Tibial nerve (tissue), 4 donors: ENCODE results near the gene ITGAV. TPM values are rescaled to one million over a fixed set of nuclear protein-coding genes. Genes with fewer than 3 reads are reported as not detected.

Experiments used
- DNase-seq, 2 donors: peaks; one replicate each; pipeline ENCODE4 v3.0.0-alpha.2; 2019; ENCODE audit warnings: low spot score in 2 of 2
- H3K27ac ChIP-seq, 4 donors: fragments of 200-600 bp; sonication (generic) in 3 of 4; one replicate each; pipeline ENCODE4 v1.5.1; 2017 to 2019; ENCODE audit warnings: mild to moderate bottlenecking in 1 of 4
- H3K27me3 ChIP-seq, 2 donors: fragments of 200-600 bp; sonication (generic) in 1 of 2; one replicate each; pipeline versions ENCODE4 v1.5.1 to v1.6.0; 2017 to 2019
- H3K36me3 ChIP-seq, 3 donors: fragments of 200-600 bp; sonication (generic); one replicate each; pipeline ENCODE4 v1.5.1; 2018 to 2019
- H3K4me1 ChIP-seq, 4 donors: fragments of 200-600 bp; sonication (generic) in 3 of 4; one replicate each; pipeline ENCODE4 v1.5.1; 2017 to 2019
- H3K4me3 ChIP-seq, 4 donors: fragments of 200-600 bp; sonication (generic) in 3 of 4; one replicate each; pipeline ENCODE4 v1.5.1; 2017 to 2019; ENCODE audit warnings: mild to moderate bottlenecking in 1 of 4, moderate library complexity in 1 of 4
- H3K9me3 ChIP-seq, 4 donors: fragments of 200-600 bp; sonication (generic) in 3 of 4; one replicate each; pipeline ENCODE4 v1.5.1; 2017 to 2019
- EP300 ChIP-seq, 2 donors: sonication (generic); formaldehyde crosslinking; IDR thresholded peaks; one replicate each; pipeline ENCODE4 v1.6.1; 2017; ENCODE audit warnings: antibody characterized with exemption in 2 of 2, mild to moderate bottlenecking in 1 of 2
- POLR2A ChIP-seq, 2 donors: fragments of 450-650 bp; IDR thresholded peaks; one replicate each; pipeline ENCODE4 v1.6.1; 2017; ENCODE audit warnings: antibody characterized with exemption in 2 of 2, mild to moderate bottlenecking in 2 of 2, moderate library complexity in 2 of 2
- WGBS, 2 donors: methylation state at CpG; one replicate each; pipeline ENCODE4 v1.1.5; 2018; 5-methylcytosine and 5-hydroxymethylcytosine counted together
- total RNA-seq, 4 donors: library from RNA; depleted of rRNA; stranded (reverse); fragments of >200 nt; gene quantifications; one replicate each; pipeline ENCODE4 v1.1.0, GENCODE V29; 2016
- TF ChIP-seq, protein P1 (sequence below), 5 experiments: fragments of 200-600 bp in 3 of 5; fragments of 450-650 bp in 2 of 5; sonication (generic) in 3 of 5; IDR thresholded peaks; one replicate each; pipeline ENCODE4 v1.5.1; 2016 to 2019; ENCODE audit warnings: antibody characterized with exemption in 5 of 5, mild to moderate bottlenecking in 3 of 5, moderate library complexity in 2 of 5

Gene ITGAV
- total RNA-seq, 4 donors from 2014 or later: 97.1 to 114 (median 100) TPM

DNA sequence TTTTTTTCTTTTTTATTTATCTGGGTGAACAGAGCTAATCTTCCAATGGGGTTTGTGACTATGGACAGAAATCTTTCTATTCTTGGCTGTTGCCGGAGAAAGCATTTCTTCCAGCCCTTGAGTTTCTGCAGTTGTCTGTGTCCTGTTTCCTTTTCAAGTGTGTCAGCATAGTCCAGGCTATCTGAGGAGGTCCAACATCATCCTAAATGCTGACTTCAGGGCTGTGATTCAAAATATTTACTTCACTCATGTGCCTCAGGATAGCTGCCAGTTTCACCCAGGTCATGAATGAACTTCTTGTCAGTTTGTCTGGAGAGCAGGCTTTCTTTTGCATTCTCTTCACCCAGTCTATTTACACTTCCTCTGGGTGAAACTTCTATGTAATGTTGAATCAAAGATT is 27.9 kb downstream of the ITGAV start:
- no peaks in the 10 kb centered on the region for H3K9me3 ChIP-seq
- peaks cover 0 to 30% (median 3%) of the 10 kb centered on the region in 4 donors for H3K4me1 ChIP-seq
- peaks cover 0 to 6% (median 0%) of the 10 kb centered on the region in 3 donors for H3K36me3 ChIP-seq
- WGBS, 2 donors: 55 to 57% methylated on average over 1 of the region's 1 CpG
- H3K4me3 ChIP-seq: no peak overlapping the region
- TF ChIP-seq EP300 (IDR thresholded peaks at IDR 0.05) (no peak), POLR2A (IDR thresholded peaks at IDR 0.05) (no peak)
- TF ChIP-seq, protein P1, sequence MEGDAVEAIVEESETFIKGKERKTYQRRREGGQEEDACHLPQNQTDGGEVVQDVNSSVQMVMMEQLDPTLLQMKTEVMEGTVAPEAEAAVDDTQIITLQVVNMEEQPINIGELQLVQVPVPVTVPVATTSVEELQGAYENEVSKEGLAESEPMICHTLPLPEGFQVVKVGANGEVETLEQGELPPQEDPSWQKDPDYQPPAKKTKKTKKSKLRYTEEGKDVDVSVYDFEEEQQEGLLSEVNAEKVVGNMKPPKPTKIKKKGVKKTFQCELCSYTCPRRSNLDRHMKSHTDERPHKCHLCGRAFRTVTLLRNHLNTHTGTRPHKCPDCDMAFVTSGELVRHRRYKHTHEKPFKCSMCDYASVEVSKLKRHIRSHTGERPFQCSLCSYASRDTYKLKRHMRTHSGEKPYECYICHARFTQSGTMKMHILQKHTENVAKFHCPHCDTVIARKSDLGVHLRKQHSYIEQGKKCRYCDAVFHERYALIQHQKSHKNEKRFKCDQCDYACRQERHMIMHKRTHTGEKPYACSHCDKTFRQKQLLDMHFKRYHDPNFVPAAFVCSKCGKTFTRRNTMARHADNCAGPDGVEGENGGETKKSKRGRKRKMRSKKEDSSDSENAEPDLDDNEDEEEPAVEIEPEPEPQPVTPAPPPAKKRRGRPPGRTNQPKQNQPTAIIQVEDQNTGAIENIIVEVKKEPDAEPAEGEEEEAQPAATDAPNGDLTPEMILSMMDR (IDR thresholded peaks at IDR 0.05): no peak
- H3K27me3 ChIP-seq: no peaks in the 10 kb centered on the region
- no peak overlapping the region for H3K27ac ChIP-seq
- no peak for DNase-seq

DNA sequence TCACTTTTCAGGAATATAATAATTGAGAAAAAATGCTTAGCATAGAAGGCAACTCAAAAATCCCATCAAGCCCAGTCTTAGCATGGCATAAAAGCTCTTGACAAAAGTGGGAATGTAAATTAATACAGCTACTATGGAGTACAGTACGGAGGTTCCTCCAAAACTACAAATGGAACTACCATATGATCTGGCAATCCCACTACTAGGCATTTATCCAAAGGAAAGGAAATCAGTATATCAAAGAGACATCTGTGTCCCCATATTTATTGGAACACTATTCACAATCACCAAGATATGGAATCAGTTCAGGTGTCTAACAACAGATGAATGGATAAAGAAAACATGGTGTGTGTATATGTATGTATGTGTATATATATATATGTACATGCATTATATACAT is 28.8 kb downstream of the ITGAV start:
- H3K27me3 ChIP-seq: no peaks in the 10 kb centered on the region
- H3K27ac ChIP-seq: no peak overlapping the region
- peaks cover 0 to 21% (median 3%) of the 10 kb centered on the region in 4 donors for H3K4me1 ChIP-seq
- H3K4me3 ChIP-seq: no peak overlapping the region
- H3K36me3 ChIP-seq: peaks cover 0 to 16% (median 0%) of the 10 kb centered on the region in 3 donors
- DNase-seq: no peak
- TF ChIP-seq EP300 (IDR thresholded peaks at IDR 0.05): no peak
- TF ChIP-seq, protein P1 (IDR thresholded peaks at IDR 0.05): no peak
- no peak for TF ChIP-seq POLR2A (IDR thresholded peaks at IDR 0.05)
- no peaks in the 10 kb centered on the region for H3K9me3 ChIP-seq
- 97 to 100% methylated on average over 1 of the region's 1 CpG for WGBS, 2 donors

DNA sequence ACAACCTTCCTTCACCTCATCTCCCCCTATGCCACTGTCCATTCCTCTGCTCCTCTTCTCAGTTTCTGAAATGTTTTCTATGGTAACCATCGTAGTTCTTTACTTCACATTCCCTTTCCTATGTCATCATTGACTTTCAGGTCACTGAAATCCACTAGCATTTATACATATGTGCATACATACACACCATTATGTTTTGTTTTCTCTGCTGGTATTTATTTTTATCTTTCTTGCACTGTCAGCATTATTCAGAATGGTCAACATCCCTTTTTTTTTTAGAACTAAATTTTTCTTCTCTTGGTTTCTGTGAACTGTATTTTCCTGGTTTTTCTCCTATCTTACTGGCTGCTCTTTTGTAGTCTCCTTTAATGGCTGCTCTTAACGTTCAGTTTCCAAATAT is 33.2 kb downstream of the ITGAV start:
- no peak overlapping the region for H3K4me3 ChIP-seq
- TF ChIP-seq EP300 (IDR thresholded peaks at IDR 0.05): no peak
- TF ChIP-seq, protein P1 (IDR thresholded peaks at IDR 0.05): no peak
- TF ChIP-seq POLR2A (IDR thresholded peaks at IDR 0.05): no peak

DNA sequence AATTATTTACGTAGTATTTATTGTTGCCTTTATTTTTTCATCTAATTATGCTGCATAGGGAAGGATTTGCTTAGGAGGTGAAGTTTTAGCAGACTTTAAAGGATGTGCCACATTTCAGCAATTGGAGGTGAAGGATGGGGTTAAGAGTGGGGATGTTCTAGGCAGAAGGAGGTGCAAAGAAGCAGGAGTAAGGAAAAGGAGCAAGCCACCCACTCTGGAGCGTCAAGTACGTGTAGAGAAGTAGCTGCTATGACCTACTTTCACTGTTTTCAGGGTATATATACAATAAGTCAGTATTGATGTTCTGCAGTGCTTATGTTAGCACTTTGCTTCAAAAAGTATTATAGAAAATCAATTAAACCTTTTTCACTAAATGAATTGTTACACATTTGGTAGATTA is 34.4 kb downstream of the ITGAV start:
- WGBS, 2 donors: 84 to 85% methylated on average over 3 of the region's 3 CpGs
- no peaks in the 10 kb centered on the region for H3K9me3 ChIP-seq
- peaks cover 0 to 4% (median 0%) of the 10 kb centered on the region in 4 donors for H3K4me1 ChIP-seq
- DNase-seq: no peak
- no peak for TF ChIP-seq POLR2A (IDR thresholded peaks at IDR 0.05)
- TF ChIP-seq, protein P1 (IDR thresholded peaks at IDR 0.05): no peak
- TF ChIP-seq EP300 (IDR thresholded peaks at IDR 0.05): no peak
- H3K27ac ChIP-seq: no peak overlapping the region
- peaks cover 0 to 45% (median 0%) of the 10 kb centered on the region in 3 donors for H3K36me3 ChIP-seq
- no peaks in the 10 kb centered on the region for H3K27me3 ChIP-seq
- H3K4me3 ChIP-seq: no peak overlapping the region

More for the DNA sequence above, 33.2 kb downstream of the ITGAV start:
- WGBS, 2 donors: 72 to 82% methylated on average over 2 of the region's 2 CpGs
- H3K27ac ChIP-seq: no peak overlapping the region
- no peaks in the 10 kb centered on the region for H3K27me3 ChIP-seq
- DNase-seq: no peak
- peaks cover 0 to 3% (median 0%) of the 10 kb centered on the region in 4 donors for H3K4me1 ChIP-seq
- peaks cover 0 to 45% (median 0%) of the 10 kb centered on the region in 3 donors for H3K36me3 ChIP-seq
- no peaks in the 10 kb centered on the region for H3K9me3 ChIP-seq

DNA sequence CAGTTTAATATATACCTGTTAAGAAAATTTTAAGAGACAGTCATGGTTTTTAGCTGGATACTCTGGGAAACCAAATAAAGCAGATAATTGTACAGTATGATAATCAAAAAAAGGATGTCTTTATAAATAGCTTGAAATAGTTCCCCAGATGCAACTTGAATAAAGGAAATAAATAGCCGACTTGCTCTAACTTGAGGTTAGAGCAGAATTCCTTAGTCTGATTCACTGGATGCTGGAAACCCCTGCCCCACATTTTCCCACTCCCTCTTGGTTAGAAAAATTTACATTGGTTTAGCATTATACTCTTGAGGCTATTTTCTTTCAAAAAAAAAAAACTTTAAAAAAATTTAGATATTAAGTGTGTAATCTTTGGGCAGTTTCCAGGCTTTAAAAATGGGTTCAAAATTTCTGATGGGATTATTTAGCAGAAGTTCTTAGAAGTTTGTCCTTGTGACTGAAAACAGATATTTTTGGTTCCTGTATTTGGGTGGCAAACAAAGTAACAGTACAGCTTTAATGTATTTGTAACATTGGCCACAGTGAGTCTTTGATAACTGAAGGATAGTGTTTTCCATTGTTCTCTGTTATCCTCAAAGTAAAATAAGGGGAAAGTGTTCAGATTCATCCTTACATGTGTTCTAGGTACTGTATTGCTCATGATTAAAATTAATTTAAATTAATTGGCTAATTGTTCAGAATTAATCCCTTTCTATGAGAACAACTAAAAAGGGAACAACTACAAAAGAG is 39.6 kb downstream of the ITGAV start:
- Histone ChIP-seq H3K4me1 (peaks cover 0 to 10% (median 3%) of the 10 kb centered on the region in 4 donors), H3K27ac (no peak overlapping the region), H3K36me3 (peaks cover 0 to 22% (median 0%) of the 10 kb centered on the region in 3 donors), H3K9me3 (no peaks in the 10 kb centered on the region), H3K27me3 (no peaks in the 10 kb centered on the region), H3K4me3 (no peak overlapping the region)
- DNase-seq: no peak
- TF ChIP-seq EP300 (IDR thresholded peaks at IDR 0.05) (no peak), POLR2A (IDR thresholded peaks at IDR 0.05) (no peak)
- TF ChIP-seq, protein P1 (IDR thresholded peaks at IDR 0.05): no peak
- WGBS, 2 donors: 39 to 56% methylated on average over 1 of the region's 1 CpG
